BJ (cell line): ENCODE data around the gene ATF1. TPM values are rescaled to one million over a fixed set of nuclear protein-coding genes. Genes with fewer than 3 reads are reported as not detected.

Source experiments
- CTCF ChIA-PET: fragments of 350-600 bp; formaldehyde crosslinking; extraction: SDS; loops from one replicate; lab custom pipeline; 2021; ENCODE audit warnings: antibody characterized with exemption, inconsistent platforms; lab: Yijun Ruan, JAX
- POLR2A ChIA-PET: fragments of 300-600 bp; sonication (Branson Sonifier 250); formaldehyde crosslinking; extraction: SDS; loops from one replicate; lab custom pipeline; 2021; ENCODE audit warnings: antibody characterized with exemption; lab: Charles Lee
- DNase-seq: peaks from one replicate; pipeline ENCODE4 v3.0.0-alpha.2; 2011; ENCODE audit warnings: low read depth
- H3K27me3 ChIP-seq: 2 replicates; pipeline ENCODE4 v1.6.0; 2011; ENCODE audit warnings: low read length; ENCODE audit not compliant: control insufficient read depth, insufficient read depth
- H3K36me3 ChIP-seq: 2 replicates; pipeline ENCODE4 v1.5.1; 2011; ENCODE audit warnings: low read length; ENCODE audit not compliant: control insufficient read depth, insufficient read depth
- H3K4me3 ChIP-seq: 2 replicates; pipeline ENCODE4 v1.5.1; 2011; ENCODE audit warnings: low read depth, mild to moderate bottlenecking, control low read depth, low read length
- polyA plus RNA-seq: library from polyadenylated mRNA; depleted of rRNA; stranded (reverse); fragments of >200 nt; gene quantifications from 2 replicates; pipeline ENCODE4 v1.2.3, GENCODE V29; 2011
- TF ChIP-seq, protein P1 (sequence below): IDR thresholded peaks from 2 replicates; pipeline ENCODE4 v1.5.1; 2011; ENCODE audit warnings: low read depth, mild to moderate bottlenecking, control low read depth, inconsistent platforms, low read length, moderate library complexity; ENCODE audit not compliant: insufficient read depth

ATF1 gene
- polyA plus RNA-seq, 1 experiment = 72.5 TPM

GRCh38 chr12:50742776-50743175 is 21.1 kb upstream of the ATF1 start:
- H3K27me3 ChIP-seq = no peaks in the 10 kb centered on the region
- ChIA-PET CTCF (interaction anchor here (1.3 kb wide), 1 partner anchor 10 kb away, joined by 3 read pairs; no protein-coding TSS in a partner anchor), POLR2A (no interaction called here)
- no peak overlapping the region for H3K4me3 ChIP-seq
- peaks cover 15% of the 10 kb centered on the region for H3K36me3 ChIP-seq
- no peak for DNase-seq
- TF ChIP-seq, protein P1, sequence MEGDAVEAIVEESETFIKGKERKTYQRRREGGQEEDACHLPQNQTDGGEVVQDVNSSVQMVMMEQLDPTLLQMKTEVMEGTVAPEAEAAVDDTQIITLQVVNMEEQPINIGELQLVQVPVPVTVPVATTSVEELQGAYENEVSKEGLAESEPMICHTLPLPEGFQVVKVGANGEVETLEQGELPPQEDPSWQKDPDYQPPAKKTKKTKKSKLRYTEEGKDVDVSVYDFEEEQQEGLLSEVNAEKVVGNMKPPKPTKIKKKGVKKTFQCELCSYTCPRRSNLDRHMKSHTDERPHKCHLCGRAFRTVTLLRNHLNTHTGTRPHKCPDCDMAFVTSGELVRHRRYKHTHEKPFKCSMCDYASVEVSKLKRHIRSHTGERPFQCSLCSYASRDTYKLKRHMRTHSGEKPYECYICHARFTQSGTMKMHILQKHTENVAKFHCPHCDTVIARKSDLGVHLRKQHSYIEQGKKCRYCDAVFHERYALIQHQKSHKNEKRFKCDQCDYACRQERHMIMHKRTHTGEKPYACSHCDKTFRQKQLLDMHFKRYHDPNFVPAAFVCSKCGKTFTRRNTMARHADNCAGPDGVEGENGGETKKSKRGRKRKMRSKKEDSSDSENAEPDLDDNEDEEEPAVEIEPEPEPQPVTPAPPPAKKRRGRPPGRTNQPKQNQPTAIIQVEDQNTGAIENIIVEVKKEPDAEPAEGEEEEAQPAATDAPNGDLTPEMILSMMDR = no peak

GRCh38 chr12:50745861-50746260 is 18.0 kb upstream of the ATF1 start:
- ChIA-PET CTCF (interaction anchor here (1.0 kb wide), 1 partner anchor 241 kb away, joined by 4 read pairs; the partner anchor contains the start of gene DIP2B), POLR2A (no interaction called here)
- TF ChIP-seq, protein P1 = no peak
- Histone ChIP-seq H3K4me3 (no peak overlapping the region), H3K36me3 (peaks cover 6% of the 10 kb centered on the region), H3K27me3 (no peaks in the 10 kb centered on the region)
- no peak for DNase-seq

DNA sequence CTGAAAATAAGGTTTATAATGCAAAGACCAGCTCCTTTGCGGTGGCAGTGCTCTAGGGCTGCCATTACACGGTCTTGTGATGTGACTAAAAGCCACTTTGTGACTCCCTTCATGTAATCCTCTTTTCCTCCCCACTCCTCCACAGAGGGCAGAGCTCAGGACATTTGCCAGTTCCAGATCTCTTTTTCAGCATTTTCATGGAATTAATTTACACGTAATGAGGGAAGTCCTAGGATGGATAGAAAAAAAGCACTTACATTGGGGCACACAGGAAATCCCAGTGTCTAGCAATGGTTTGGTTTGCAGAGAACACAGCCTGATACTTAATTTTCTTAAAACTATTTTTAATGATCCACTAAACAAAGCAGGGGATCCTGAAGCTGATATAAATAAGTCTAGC is 17.5 kb upstream of the ATF1 start:
- CTCF ChIA-PET = interaction anchor here (0.8 to 1.0 kb wide), 2 partner anchors 18 to 242 kb away, joined by 3 to 4 read pairs; partner anchors contain the start of gene DIP2B

GRCh38 chr12:50747817-50748216 is 16.1 kb upstream of the ATF1 start:
- CTCF ChIA-PET = interaction anchor here (1.5 kb wide), 1 partner anchor 57 kb away, joined by 3 read pairs; no protein-coding TSS in a partner anchor
- DNase-seq = no peak

More for the DNA sequence above, 17.5 kb upstream of the ATF1 start:
- Histone ChIP-seq H3K4me3 (no peak overlapping the region), H3K27me3 (no peaks in the 10 kb centered on the region), H3K36me3 (peaks cover 6% of the 10 kb centered on the region)
- no peak for DNase-seq
- POLR2A ChIA-PET = no interaction called here
- TF ChIP-seq, protein P1 = no peak

GRCh38 chr12:50749459-50749882 is 14.4 kb upstream of the ATF1 start:
- Histone ChIP-seq H3K27me3 (no peaks in the 10 kb centered on the region), H3K36me3 (peaks cover 4% of the 10 kb centered on the region), H3K4me3 (no peak overlapping the region)
- TF ChIP-seq, protein P1 = no peak
- CTCF ChIA-PET = interaction anchor here (1.5 kb wide), 1 partner anchor 55 kb away, joined by 3 read pairs; no protein-coding TSS in a partner anchor
- POLR2A ChIA-PET = no interaction called here
- DNase-seq = no peak

More at GRCh38 chr12:50747817-50748216, 16.1 kb upstream of the ATF1 start:
- Histone ChIP-seq H3K27me3 (no peaks in the 10 kb centered on the region), H3K36me3 (peaks cover 5% of the 10 kb centered on the region), H3K4me3 (no peak overlapping the region)
- POLR2A ChIA-PET = no interaction called here
- TF ChIP-seq, protein P1 = no peak
